Keratinocyte (primary cell): ENCODE results near the gene DENND6B. TPM values are rescaled to one million over a fixed set of nuclear protein-coding genes. Genes with fewer than 3 reads are reported as not detected.
A peak's percentile ranks its signal among the peaks of the same experiment; 100 is the strongest.

Experiments
- DNase-seq: peaks from one replicate; pipeline ENCODE4 v3.0.0-alpha.2; 2011; ENCODE audit warnings: low read depth, missing footprints, low spot score
- FAIRE-seq: peaks from 2 replicates; lab custom pipeline; 2011; peaks lifted over from hg19 to GRCh38; lab: Jason Lieb, UNC
- H2AFZ ChIP-seq: 2 replicates; pipeline ENCODE4 v1.6.0; 2012; ENCODE audit warnings: low read length, control low read depth, inconsistent platforms; ENCODE audit not compliant: control insufficient read depth
- H3K27ac ChIP-seq: 2 replicates; pipeline ENCODE4 v1.5.1; 2011; ENCODE audit warnings: low read length; ENCODE audit not compliant: control insufficient read depth, insufficient read depth
- H3K27me3 ChIP-seq: 3 replicates; pipeline ENCODE4 v1.6.0; 2011; ENCODE audit warnings: low read length; ENCODE audit not compliant: control insufficient read depth, insufficient read depth; ENCODE audit errors: extremely low read depth
- H3K36me3 ChIP-seq, 2 experiments: 2 replicates in 1 of 2; 3 replicates in 1 of 2; pipeline ENCODE4 v1.5.1; 2011; ENCODE audit warnings: low read length in 2 of 2, mild to moderate bottlenecking in 1 of 2; ENCODE audit not compliant: control insufficient read depth in 2 of 2, insufficient read depth in 2 of 2; ENCODE audit errors: extremely low read depth in 1 of 2
- H3K4me1 ChIP-seq: 3 replicates; pipeline ENCODE4 v1.5.1; 2011; ENCODE audit warnings: low read length; ENCODE audit not compliant: control insufficient read depth, insufficient read depth; ENCODE audit errors: extremely low read depth
- H3K4me2 ChIP-seq: 3 replicates; pipeline ENCODE4 v1.6.0; 2011; ENCODE audit warnings: low read depth, low read length; ENCODE audit not compliant: control insufficient read depth, insufficient read depth; ENCODE audit errors: extremely low read depth
- H3K4me3 ChIP-seq, 3 experiments: fragments of 200-600 bp in 1 of 3; sonication (generic) in 1 of 3; 2 replicates in 2 of 3; 3 replicates in 1 of 3; pipeline ENCODE4 v1.5.1; 2011 to 2016; ENCODE audit warnings: low read length in 3 of 3, mild to moderate bottlenecking in 3 of 3, control low read depth in 2 of 3, inconsistent platforms in 1 of 3, low read depth in 1 of 3, mixed read lengths in 1 of 3, mixed run types in 1 of 3, moderate library complexity in 1 of 3; ENCODE audit not compliant: control insufficient read depth in 2 of 3, insufficient read depth in 2 of 3; ENCODE audit errors: extremely low read depth in 1 of 3
- H3K79me2 ChIP-seq: 2 replicates; pipeline ENCODE4 v1.6.0; 2012; ENCODE audit warnings: low read length; ENCODE audit not compliant: control insufficient read depth, insufficient read depth
- H3K9ac ChIP-seq: 3 replicates; pipeline ENCODE4 v1.6.0; 2011; ENCODE audit warnings: low read length; ENCODE audit not compliant: control insufficient read depth, insufficient read depth; ENCODE audit errors: extremely low read depth
- H3K9me1 ChIP-seq: 3 replicates; pipeline ENCODE4 v1.6.0; 2011; ENCODE audit warnings: low read length; ENCODE audit not compliant: control insufficient read depth, insufficient read depth; ENCODE audit errors: extremely low read depth
- H3K9me3 ChIP-seq: 2 replicates; pipeline ENCODE4 v1.5.1; 2012; ENCODE audit warnings: low read depth, low read length; ENCODE audit not compliant: control insufficient read depth
- H4K20me1 ChIP-seq: 3 replicates; pipeline ENCODE4 v1.6.0; 2011; ENCODE audit warnings: low read length; ENCODE audit not compliant: control insufficient read depth, insufficient read depth; ENCODE audit errors: extremely low read depth
- EZH2 ChIP-seq: IDR thresholded peaks from one replicate; pipeline ENCODE4 v1.6.1; 2012; ENCODE audit warnings: inconsistent platforms, mild to moderate bottlenecking, low read length, moderate library complexity
- dilution Hi-C: fragments of 300-500 bp; cut with MboI; formaldehyde crosslinking; loops from one replicate; pipeline ENCODE4 v1.7.0; 2020; ENCODE audit warnings: low sequenced_read_pairs; ENCODE audit not compliant: extremely low pct_ligation_motif_present
- polyA plus RNA-seq, 5 experiments: library from polyadenylated mRNA; depleted of rRNA in 3 of 5; stranded (reverse) in 3 of 5; stranded (forward) in 1 of 5; unstranded in 1 of 5; fragments of >200 nt; gene quantifications; 1 replicate in 1 of 5; 2 replicates in 3 of 5; 3 replicates in 1 of 5; pipeline versions ENCODE4 v1.2.1 to v1.2.3, GENCODE V29; 2011 to 2012; ENCODE audit warnings: missing spikeins in 2 of 5, low read depth in 1 of 5, low replicate concordance in 1 of 5
- TF ChIP-seq, protein P1 (sequence below), 3 experiments: IDR thresholded peaks in 1 of 3; conservative IDR thresholded peaks in 1 of 3; optimal IDR thresholded peaks in 1 of 3; 2 replicates in 2 of 3; 3 replicates in 1 of 3; pipeline versions ENCODE3 to v1.5.1; 2011; ENCODE audit warnings: low read length in 3 of 3, mild to moderate bottlenecking in 3 of 3, moderate library complexity in 2 of 3, control low read depth in 1 of 3, inconsistent platforms in 1 of 3; ENCODE audit not compliant: insufficient read depth in 2 of 3; ENCODE audit errors: extremely low read depth in 1 of 3

The DENND6B gene
- polyA plus RNA-seq, 1 donor (not counting 4 experiments of a cell fraction or from before 2014, with no cell fraction given) = 0.94 TPM

DNA sequence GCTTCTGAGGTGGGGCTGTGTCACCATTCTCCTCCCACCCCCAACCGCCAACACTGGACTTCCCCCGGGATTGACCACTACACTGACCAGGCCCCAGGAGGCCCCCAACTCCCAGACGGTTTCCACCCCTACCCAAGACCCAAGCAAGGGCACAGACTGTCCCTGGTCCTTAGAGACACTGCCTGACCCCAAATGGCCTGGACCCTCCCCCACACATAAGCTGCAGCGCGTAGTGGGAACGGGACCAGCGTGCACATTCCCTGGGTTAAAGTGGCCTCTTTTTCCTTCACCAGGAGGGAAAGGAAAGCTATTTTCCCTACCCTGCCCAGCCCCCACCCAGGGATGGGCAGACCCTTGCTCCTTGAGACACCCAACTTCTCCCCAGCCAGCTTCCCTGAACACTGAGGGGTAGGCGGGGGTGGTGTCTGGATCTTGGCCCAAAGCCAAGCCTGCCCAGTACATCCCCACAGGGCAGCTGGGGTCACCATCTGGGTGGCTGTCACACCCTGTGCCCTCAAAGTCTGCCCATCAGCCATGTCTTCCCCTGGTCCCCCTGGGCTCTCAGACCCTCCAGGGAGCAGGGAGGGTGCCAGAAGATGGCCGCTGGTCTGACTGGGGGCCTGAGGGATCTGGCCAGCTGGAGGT, 63.7 kb downstream of the DENND6B start:
- Histone ChIP-seq H3K4me2 (no peak overlapping the region), H3K9ac (no peak overlapping the region), H3K79me2 (no peaks in the 10 kb centered on the region), H4K20me1 (no peaks in the 10 kb centered on the region), H3K9me1 (no peaks in the 10 kb centered on the region), H3K36me3 (no peaks in the 10 kb centered on the region), H2AFZ (no peak overlapping the region), H3K4me3 (no peak overlapping the region), H3K9me3 (no peaks in the 10 kb centered on the region), H3K27ac (no peak overlapping the region), H3K27me3 (peaks cover 3% of the 10 kb centered on the region), H3K4me1 (peaks cover 17% of the 10 kb centered on the region)
- dilution Hi-C loops = no loop called here
- no peak for FAIRE-seq
- no peak for TF ChIP-seq EZH2
- TF ChIP-seq, protein P1, sequence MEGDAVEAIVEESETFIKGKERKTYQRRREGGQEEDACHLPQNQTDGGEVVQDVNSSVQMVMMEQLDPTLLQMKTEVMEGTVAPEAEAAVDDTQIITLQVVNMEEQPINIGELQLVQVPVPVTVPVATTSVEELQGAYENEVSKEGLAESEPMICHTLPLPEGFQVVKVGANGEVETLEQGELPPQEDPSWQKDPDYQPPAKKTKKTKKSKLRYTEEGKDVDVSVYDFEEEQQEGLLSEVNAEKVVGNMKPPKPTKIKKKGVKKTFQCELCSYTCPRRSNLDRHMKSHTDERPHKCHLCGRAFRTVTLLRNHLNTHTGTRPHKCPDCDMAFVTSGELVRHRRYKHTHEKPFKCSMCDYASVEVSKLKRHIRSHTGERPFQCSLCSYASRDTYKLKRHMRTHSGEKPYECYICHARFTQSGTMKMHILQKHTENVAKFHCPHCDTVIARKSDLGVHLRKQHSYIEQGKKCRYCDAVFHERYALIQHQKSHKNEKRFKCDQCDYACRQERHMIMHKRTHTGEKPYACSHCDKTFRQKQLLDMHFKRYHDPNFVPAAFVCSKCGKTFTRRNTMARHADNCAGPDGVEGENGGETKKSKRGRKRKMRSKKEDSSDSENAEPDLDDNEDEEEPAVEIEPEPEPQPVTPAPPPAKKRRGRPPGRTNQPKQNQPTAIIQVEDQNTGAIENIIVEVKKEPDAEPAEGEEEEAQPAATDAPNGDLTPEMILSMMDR (optimal IDR thresholded peaks at IDR 0.05 in 1 of 3, IDR thresholded peaks at IDR 0.05 in 1 of 3, conservative IDR thresholded peaks at IDR 0.05 in 1 of 3; ENCODE audit: extremely low read depth in 1 of 3, insufficient read depth in 2 of 3, low read length in 3 of 3) = no peak
- no peak for DNase-seq

DNA sequence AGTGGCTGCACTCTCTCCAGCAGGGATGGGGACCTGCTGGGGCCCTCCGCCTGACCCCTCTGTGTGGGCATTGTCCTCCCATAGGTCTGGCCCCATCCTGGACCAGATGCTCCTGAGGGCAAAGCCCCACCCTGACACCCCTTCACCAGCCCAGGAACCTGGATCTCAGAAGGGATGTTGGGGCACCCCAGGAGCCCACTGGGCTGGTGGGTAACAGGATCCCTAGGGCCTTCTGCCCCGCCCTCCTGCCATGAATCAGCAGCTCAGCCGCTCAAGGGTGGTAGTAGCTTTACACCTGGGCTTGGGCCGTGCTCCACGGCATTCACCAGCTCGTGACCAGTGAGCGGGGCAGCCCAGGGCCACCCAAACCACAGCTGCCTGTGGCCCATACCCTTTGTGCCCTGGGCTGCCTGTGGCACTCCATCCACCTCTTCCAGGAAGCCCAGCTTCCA, 64.3 kb downstream of the DENND6B start:
- Histone ChIP-seq H2AFZ (no peak overlapping the region), H3K9ac (no peak overlapping the region)

More for the DNA sequence above, 64.3 kb downstream of the DENND6B start:
- H3K27me3 ChIP-seq = no peaks in the 10 kb centered on the region
- H3K9me3 ChIP-seq = no peaks in the 10 kb centered on the region
- FAIRE-seq (peak; percentile 23), DNase-seq (no peak)
- dilution Hi-C loops = no loop called here
- H3K27ac ChIP-seq = no peak overlapping the region
- H4K20me1 ChIP-seq = no peaks in the 10 kb centered on the region
- no peaks in the 10 kb centered on the region for H3K9me1 ChIP-seq
- TF ChIP-seq, protein P1 (optimal IDR thresholded peaks at IDR 0.05 in 1 of 3, IDR thresholded peaks at IDR 0.05 in 1 of 3, conservative IDR thresholded peaks at IDR 0.05 in 1 of 3; ENCODE audit: extremely low read depth in 1 of 3, insufficient read depth in 2 of 3, low read length in 3 of 3) = no peak
- no peak for TF ChIP-seq EZH2
- peak overlapping the region; percentile 5 for H3K4me2 ChIP-seq
- H3K4me3 ChIP-seq = no peak overlapping the region
- H3K4me1 ChIP-seq = peaks cover 14% of the 10 kb centered on the region
- no peaks in the 10 kb centered on the region for H3K79me2 ChIP-seq
- H3K36me3 ChIP-seq = no peaks in the 10 kb centered on the region
